ENCODE data around the gene SCYGR8. TPM values are rescaled to one million over a fixed set of nuclear protein-coding genes. Genes with fewer than 3 reads are reported as not detected.

Gene SCYGR8, protein sequence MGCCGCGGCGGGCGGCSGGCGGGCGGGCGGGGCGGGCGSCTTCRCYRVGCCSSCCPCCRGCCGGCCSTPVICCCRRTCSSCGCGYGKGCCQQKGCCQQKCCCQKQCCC
- not detected for total RNA-seq
- not detected for polyA plus RNA-seq
- long read RNA-seq, donor 1 = 0 reads
- long read RNA-seq, donor 2 = 0 reads
- long read RNA-seq, donor 3 = 0 reads

DNA sequence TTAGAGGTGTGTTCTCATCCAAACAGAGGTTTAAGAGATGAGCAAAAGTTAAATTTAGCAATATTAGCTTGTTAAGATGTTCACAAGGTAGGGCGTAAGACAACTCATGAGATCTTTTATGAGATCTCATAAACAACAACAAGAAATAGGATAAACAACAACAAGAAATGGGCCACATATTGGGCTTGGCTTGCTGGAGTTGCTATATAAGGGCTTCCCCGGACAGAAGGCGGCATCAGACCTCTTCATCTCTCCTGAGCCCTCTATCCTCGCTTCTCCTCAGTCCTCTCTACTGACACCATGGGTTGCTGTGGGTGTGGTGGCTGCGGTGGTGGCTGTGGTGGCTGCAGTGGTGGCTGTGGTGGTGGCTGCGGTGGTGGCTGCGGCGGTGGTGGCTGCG, at the start of gene SCYGR8:
Gene SCYGR8, plus strand, starts transcription at position 301 of the 400 bp plus-strand sequence. Its CDS starts 0 bp downstream, at position 301.
- no peaks in the 10 kb centered on the region for H3K36me3 ChIP-seq
- ATAC-seq = no peak

DNA sequence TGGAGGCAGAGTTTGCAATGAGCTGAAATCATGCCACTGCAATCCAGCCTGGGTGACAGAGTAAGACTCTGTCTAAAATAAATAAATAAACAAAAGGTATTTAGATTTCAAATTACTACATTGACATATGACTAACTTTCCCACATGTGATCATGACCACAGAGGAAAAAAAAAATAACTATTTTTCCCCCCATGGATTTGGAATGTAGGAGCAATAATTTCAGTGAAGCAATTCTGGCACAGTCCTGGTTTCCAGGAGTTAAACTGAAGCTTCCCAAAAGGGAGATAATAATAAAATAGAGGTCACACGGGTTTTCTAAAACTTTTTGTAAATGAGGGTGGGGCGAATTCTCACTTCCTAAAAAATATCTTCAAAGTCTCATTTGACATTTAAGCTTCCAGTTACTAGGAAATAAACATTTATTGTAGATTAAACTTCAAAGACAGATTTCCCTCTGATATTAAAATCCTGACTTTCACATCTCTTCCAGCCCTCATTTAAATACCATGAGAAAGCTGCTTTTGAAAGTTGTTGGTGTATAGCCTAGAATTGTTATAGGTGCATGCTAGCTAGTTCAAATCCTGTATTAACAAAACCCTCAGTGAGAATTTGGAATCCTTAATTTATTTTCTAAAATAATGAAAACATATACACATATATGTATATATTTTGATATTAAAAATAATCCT, 48.6 kb upstream of the SCYGR8 start:
- TF ChIP-seq POLR2A (IDR thresholded peaks at IDR 0.05) (no peak), CTCF (IDR thresholded peaks at IDR 0.05) (no peak)
- Histone ChIP-seq H3K9me3 (peaks cover 0 to 3% (median 0%) of the 10 kb centered on the region in 12 donors), H3K4me1 (no peaks in the 10 kb centered on the region), H3K27ac (no peak overlapping the region), H3K36me3 (no peaks in the 10 kb centered on the region), H3K27me3 (no peaks in the 10 kb centered on the region), H3K4me3 (no peak overlapping the region)
- no peak for DNase-seq
- intact Hi-C loops (cut with DNase I) = no loop called here
- 43 to 51% (median 47%) methylated on average over 2 of the region's 2 CpGs for WGBS, 4 donors
- ATAC-seq = no peak

More for the DNA sequence above, at the start of gene SCYGR8:
- Histone ChIP-seq H3K27ac (no peak within 1 kb of the TSS), H3K4me3 (no peak within 1 kb of the TSS), H3K27me3 (peaks cover 0 to 8% (median 0%) of the 10 kb centered on the region in 9 donors), H3K4me1 (no peaks in the 10 kb centered on the region), H3K9me3 (no peaks in the 10 kb centered on the region)
- DNase-seq = no peak
- no peak for TF ChIP-seq CTCF (IDR thresholded peaks at IDR 0.05)
- TF ChIP-seq POLR2A (IDR thresholded peaks at IDR 0.05) = no peak
- intact Hi-C loops (cut with DNase I) = no loop called here
- WGBS, 4 donors = 81 to 95% (median 90%) methylated on average over 4 to 8 of the region's 9 CpGs

DNA sequence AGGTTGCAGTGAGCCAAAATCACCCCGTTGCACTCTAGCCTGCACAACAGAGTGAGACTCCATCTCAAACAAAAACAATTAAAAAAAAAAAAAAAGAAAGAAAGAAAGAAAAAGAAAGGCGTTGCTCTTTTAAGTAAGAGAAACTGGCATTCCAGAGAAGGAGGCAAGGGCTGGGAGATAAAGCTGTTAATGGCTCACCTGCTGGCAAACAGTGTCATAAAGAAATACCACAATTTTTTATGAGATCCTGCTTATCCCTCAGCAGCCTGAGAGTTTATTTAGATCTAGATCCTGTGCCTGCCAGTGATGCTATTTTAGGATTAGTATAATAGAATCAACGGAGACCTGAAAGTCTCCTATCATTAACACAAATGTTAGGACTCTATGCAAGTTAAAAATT, 44.1 kb upstream of the SCYGR8 start:
- Histone ChIP-seq H3K27me3 (peaks cover 0 to 4% (median 0%) of the 10 kb centered on the region in 9 donors), H3K4me3 (no peak overlapping the region), H3K36me3 (no peaks in the 10 kb centered on the region), H3K27ac (no peak overlapping the region), H3K9me3 (no peaks in the 10 kb centered on the region), H3K4me1 (no peaks in the 10 kb centered on the region)
- DNase-seq (no peak), ATAC-seq (no peak)
- TF ChIP-seq CTCF (IDR thresholded peaks at IDR 0.05) = no peak
- TF ChIP-seq POLR2A (IDR thresholded peaks at IDR 0.05) = no peak
- WGBS, 4 donors = 78 to 84% (median 80%) methylated on average over 3 of the region's 3 CpGs
- intact Hi-C loops (cut with DNase I) = no loop called here

DNA sequence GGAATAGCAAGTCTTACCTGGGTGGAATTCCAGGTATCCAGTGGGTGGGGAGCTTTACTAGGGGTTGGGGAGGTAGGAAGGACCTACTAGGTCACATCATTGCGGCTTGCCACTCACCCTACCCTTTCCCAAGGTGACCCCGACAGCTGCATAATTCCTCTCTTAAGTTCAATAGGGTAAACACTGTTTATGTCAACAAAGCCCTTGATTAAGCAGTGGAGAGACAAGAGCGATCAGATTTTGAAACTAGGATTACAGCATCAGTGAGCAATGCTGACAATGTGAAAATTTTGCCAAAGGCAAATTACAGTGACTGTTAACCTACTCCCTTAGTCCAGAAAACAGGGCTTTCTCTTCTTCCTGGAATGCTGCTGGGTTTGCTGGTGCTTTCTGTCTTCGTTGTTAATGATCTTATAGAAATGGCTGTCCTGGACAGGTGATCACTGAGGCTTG, 42.4 kb upstream of the SCYGR8 start:
- H3K9me3 ChIP-seq = no peaks in the 10 kb centered on the region
- TF ChIP-seq CTCF (IDR thresholded peaks at IDR 0.05) (no peak), POLR2A (IDR thresholded peaks at IDR 0.05) (no peak)
- H3K36me3 ChIP-seq = no peaks in the 10 kb centered on the region
- DNase-seq (no peak), ATAC-seq (no peak)
- no peak overlapping the region for H3K4me3 ChIP-seq
- H3K27ac ChIP-seq = no peak overlapping the region
- no peaks in the 10 kb centered on the region for H3K4me1 ChIP-seq
- intact Hi-C loops (cut with DNase I) = no loop called here
- peaks cover 0 to 4% (median 0%) of the 10 kb centered on the region in 9 donors for H3K27me3 ChIP-seq
- 63 to 83% (median 71%) methylated on average over 4 of the region's 4 CpGs for WGBS, 4 donors
